GM21717 (cell line): ENCODE measurements around the gene BRINP2.

Experiments
- ATAC-seq: cut with Tn5 transposase; IDR thresholded peaks from one replicate; pipeline ENCODE4 v1.9.1; 2021; ENCODE audit warnings: mild to moderate bottlenecking, moderate library complexity; ENCODE audit not compliant: unreplicated experiment

Gene BRINP2

DNA sequence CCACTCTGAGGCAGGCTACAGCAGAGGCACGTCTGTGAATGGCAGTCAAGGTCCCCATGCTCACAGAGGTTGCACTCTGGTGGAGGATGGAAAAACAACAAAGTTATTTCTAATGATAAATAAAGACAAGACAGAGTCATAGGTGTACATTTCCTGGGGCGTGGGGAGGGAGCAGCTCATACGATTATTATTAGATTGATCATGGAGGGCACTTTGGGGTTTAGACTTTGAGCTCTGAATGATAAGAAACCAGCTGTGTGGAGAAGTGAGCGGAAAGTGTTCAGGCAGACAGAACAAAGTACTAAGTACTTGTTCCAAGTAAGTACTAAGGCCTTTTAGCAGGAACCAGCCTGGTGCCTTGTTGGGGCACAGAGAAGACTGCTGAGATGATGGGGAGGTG is 86.8 kb downstream of the BRINP2 start:
- ATAC-seq, result no peak

DNA sequence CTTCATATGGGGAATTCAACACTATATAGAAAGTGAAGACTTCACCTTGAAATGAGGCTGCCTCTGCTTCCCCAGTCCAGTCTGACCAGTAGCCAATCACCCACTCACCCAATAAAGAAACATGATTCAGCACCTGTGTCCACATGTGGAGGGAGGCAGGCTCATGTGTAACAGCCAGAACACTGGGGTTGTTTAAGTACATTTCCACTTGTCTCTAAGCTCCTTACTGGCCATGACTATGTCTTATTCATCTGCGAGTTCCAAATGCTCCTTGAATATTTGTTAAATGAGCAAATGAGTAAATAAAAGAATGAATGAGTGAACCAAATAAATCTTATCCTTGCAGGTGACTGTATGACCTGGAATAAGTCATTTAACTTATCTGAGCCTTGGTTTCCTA is 100.1 kb downstream of the BRINP2 start:
- ATAC-seq, result no peak

DNA sequence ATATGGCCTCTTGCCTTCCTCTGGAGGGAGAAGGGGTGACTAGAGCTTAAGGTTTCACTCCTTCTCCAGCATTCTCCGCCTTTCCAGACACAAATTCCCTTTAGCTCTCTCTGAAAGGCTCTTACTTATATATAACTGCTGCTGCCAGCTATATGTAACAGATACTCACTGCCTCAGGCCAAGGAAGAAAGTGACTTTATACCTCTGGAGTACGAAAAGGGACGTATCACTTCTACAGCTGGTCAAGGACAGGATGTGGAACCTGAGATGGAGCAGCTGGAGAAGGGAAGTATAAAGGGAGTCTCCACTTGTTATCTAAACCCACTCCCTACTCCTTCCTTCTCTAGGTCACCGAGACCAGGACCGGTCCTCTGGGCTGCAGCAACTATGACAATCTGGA is 102.4 kb downstream of the BRINP2 start:
- ATAC-seq, result no peak

DNA sequence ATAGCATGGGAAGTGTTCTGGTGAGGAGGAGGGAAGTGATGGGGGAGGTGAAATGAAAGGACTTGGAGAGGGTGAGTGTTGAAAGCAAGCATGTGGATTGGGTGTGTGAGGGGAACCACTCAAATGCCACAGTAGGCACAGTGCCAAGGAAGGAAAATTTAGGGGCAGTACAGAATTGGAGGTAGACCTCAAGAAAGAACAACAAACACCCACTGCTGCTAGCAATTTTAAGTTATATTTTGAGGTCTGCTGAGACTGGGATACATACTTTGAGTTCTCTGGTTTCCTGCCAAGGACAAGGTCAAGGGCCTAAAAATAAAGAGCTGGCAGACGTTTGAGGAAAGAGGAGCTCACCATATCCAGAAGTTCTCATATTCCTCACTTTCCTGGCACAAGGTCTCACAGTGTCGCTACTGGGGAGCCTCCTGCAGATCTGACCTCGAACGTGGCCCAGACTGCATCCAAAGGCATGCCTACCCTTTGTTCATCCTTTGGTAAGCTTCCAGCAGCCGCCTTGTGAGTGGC is 104.0 kb downstream of the BRINP2 start:
- no peak for ATAC-seq

DNA sequence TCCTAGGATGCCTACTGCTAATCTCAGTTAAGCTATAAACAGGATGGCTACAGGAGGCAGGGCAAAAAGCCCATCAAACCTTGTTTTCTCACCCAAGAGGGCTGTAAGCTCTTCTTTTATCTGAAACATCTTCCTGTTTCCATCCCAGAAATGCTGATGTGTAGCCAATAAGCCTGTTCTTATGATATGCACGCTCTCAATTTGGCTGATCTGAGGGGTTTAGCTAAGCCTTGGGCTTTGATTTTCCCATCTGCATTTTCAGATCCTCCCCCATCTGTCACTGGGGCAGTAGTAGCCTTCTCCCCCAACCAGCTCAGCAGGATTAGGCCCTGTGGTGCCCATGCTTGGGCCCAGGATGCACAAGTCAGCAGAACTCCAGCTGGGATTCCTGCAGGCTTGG is 105.0 kb downstream of the BRINP2 start:
- ATAC-seq, result no peak

DNA sequence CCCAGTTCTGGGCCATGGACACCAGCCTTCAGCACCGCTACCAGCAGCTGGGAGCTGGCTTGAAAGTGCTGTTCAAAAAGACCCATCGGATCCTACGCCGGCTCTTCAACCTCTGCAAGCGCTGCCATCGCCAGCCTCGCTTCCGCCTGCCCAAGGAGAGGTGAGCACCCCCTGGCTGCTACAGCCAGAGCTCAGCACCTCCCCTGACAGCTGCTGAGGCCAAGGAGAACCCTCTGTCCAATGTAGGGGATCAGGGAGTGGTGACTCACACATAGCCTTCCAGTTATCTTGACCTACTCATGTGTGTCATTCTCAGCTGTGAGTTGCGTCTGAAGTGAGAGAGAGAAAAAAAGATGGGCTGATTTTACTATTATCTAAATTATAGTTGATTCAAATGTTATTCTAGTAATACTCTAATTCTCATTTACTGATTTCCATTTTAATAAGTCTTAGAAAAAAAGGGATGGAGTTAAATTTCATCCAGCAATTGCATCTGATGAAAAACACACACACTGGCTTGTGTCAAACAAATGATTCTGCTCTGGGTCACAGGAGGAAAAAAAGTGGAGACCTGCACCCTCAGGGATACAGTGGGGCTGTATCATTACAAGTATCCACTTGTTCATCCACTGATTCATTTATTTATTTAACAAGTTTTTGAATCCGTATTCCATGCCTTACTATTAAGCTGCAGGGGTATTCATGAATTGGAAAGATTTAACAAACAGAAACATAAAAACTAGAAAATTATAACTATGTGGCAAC is 108.0 kb downstream of the BRINP2 start:
- ATAC-seq, result no peak

DNA sequence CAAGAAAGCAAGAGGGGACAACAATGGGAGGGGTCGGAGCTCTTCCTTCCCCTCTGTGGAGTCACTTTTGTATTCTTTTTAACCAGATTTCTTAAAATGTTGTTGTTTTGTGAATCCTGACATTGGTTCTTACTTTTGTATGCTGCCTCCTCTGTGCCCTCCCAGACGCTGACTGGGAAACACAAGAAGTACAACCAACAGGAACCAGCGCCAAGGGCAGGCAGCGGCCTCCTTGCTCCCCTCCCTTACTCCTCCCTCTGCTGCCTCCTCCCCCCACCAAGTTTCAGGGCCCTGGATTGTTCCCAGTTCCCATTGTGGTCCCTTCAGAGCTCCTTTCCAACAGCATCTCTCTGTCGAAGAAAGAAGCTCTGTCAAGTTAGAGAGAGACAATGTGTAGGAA is 111.1 kb downstream of the BRINP2 start:
- no peak for ATAC-seq

DNA sequence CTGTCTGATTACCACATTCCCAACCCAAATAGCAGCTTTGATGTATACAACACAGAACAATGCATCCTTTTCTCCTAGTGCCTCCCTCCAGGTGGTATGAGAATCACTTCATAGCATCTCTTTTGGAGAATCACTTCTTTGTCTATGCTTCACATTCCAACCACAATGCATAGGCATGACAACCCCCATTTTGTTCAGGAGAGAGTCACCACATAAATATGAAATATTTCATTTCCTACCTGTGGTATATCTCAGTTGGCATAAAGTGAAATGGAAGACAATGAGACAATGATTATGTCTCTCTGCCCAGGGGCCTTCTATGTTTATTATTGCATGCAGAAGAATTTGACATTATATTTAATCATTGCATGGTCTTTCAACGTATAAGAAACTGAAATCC is 112.2 kb downstream of the BRINP2 start:
- ATAC-seq, result no peak

DNA sequence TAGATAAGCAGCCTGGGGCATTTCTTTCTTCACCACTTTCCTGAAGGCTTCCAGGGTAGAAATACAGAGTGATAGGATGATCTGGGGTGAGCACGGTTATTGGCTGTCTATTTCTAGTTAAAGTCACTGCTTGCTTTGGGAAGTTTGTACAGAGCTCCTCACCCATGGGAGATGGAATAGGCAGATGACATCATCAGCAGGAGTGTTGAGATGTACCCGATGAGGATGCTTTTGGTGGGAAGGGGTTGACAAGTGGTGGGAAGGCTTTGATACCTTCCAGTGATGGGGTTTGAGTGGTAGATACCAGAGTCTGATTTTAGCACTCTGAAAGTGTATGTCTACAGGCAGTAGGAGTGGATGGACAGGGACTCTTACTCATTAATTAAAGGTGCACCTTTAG is 112.6 kb downstream of the BRINP2 start:
- ATAC-seq, result no peak

DNA sequence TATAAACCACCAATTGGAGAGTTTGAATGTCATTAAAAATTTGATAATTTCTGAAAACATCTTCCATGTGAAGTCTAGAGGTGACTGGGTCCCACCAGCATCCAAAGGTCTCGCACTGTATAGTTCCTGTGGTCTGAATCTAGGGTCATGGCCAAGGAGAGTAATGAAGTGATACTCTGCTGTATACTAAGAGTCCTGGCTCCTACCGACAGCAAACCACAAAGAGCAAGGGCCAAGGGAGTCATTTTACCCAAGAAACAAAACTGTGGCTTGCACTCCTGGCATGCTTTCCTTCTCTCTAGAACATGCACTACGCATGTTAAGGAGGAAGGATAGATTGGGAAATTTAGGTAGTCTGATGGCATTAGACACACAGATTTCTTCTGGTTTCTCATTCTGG is 115.6 kb downstream of the BRINP2 start:
- ATAC-seq, result no peak

DNA sequence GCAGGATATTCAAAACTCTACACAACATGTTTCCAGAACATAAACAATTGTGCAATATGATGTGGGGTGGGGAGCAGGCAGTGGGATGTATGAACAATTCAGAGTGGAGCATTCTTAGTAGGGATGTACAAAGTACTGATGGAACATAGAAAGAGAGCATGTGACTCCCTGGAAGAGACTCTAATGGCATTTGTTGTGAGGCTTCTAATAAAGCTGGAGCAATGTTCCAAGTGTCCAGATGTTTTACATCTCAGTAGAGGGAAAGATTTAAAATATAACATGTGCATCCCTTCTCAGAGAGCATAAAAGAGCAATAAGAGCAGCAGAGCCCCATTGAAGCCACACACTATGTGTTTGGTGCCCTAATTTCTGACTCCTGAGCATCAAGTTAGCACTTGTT is 116.5 kb downstream of the BRINP2 start:
- ATAC-seq, result no peak

DNA sequence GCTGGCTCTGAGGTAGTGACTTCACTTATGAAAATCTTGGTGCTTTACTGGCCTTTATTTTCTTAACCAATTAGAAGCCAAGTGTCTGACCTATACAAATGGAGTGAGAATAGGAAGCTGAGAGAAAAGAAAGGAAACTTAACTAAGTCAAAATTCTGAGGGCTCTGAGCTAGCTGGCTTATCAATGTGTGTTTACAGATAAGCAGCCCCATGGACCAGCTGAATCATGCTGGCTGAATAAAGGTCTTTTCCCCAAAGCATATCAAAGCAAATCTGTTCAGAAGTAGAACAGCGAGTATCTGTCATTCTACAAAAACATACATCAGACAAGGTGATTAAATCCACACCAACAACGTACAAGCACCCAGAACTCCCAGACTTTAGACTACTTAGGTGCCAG is 117.2 kb downstream of the BRINP2 start:
- ATAC-seq, result no peak

DNA sequence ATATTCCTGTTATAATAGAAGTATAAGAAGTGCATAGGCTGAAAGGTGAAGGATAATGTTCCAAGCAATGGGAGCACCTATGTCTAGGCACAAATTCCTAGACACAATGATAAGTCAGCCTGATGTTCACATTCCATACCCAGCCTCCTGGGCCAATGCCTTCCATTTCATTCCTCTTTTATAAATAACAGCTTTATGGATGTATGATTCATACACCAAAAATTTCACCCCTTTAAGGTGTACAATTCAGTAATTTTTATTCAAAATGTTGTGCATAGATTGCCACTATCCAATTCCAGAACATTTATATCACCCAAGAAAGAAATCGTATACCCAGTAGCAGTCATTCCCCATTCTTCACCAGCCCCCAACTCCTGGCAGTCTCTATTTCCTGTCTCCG is 118.8 kb downstream of the BRINP2 start:
- ATAC-seq, result no peak

DNA sequence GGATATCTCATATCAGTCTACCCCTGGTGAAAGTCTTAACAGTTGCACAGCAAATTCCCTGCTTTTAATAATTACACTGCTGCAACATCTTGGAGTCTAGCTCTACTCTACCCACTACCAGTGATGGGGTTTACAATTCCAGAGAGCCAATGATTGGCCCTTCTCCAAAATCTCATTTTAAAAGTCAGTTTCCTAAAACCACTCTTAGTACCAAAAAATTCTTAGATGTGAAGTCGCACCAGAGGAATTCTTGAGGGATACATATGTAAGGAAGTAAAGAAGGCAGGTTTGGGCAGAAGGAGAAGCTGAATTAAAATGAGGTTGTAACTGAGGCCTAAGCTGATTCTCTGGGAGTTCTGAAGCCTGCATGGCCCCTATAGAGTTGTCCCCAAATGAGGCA is 129.7 kb downstream of the BRINP2 start:
- ATAC-seq, result no peak

DNA sequence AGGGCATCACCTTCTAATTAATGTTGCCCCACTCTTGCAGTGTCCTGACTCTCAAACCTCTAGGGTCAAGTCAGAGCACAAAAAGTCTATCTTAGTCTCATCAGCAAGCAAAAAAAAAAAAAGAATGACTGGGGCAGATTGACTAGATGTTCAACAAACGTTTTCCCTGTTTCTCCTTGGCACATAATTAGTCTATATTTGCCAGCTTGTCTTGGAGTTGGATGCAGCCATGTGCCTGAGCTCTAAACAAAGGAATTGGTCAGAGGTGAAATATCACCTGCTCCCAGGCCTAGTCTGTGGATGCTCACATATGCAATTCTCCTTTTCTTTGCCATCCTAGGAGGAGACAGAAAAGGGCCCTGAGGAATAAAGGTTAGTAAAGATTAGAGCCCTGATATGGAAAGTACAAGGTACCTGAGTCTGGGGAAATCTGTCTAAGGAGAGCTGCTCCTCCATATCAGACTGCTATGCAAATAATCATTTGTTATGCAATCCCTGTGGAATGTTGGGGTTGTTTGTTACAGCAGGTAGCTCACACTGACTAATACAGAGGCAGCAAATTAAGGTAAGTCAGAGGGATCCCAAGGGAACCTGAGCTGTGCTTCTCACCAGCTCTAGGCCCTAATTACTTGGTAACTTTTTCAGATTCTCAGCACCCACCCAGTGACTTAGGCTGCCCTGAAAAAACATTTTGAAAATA is 130.8 kb downstream of the BRINP2 start:
- ATAC-seq, result no peak

DNA sequence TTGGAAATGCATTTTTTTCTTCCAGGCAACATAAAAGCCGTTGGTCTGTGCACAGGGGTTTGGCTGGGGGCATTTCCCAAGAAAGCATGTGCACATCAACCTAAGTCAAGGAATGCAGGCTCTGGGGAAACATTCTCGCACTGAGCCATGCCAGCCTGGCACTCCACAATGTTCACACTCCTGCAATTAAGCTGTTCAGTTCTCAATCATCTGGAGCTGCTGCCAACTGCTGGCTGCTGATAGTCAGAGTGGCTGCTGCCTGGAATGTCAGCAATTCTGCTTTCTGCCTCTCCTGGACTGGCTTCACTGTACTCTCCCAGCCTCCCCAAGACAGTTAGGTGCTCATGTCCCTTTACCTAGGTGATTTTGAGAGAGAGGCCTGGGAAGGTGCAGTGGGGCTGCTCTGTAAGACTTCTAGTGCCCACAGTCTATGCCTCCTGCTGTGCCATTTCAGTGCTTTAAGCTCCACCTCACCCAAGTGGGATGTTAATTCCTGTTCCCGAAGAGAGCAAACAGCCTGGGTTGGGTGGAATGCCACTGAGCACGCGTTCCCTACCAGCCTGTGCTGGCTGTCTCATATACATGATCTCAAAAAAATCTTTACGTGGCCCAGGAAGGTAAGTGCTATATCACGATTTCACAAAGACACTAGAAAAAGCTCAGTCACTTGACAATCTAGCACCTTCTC is 131.7 kb downstream of the BRINP2 start:
- no peak for ATAC-seq

DNA sequence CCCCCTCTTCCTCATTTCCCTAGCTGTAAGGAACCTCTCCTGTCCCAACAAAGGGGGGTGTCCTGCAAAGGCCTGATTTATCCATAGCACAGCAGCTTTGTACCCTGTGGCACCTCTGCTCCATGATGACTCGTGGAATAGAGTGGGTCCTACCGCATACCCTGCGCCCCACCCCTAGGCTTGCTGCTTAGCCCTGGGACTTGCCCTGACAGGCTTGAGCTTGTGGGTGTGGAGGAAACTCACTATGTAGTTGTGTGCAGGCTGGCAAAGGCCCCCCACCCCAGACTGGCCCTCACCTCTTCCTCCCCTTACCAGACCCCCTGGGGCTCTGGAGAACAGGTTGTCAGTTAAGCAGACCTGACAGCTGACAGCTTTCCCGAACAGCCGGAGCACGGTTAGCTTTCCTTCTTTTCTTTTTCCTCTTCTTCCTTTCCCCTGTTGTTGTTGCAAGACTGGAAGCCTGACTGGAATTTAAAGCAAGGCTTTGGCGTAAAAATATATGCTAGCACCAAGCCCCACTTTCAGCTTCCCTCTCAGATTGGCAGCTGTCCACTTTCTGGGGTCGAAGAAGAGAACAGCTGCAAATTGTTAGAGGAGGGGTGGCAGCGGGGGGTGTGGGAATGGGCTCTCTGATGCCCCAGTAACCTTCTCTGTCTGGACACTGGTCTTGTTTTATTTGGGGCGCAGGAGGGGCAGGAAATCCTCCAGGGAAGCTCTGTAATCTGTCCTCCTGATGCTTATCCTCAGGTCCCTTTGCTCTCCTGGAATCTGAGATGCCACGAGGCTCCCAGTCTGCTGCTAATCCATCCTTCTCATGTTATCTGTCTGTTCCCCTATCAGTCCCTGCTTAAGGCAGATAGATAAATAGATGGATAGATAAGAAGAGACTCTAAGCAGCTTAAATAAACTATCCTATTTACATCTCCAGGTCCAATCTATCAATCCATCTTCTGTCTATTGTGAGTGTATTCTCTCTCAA is 134.6 kb downstream of the BRINP2 start:
- ATAC-seq, result no peak

DNA sequence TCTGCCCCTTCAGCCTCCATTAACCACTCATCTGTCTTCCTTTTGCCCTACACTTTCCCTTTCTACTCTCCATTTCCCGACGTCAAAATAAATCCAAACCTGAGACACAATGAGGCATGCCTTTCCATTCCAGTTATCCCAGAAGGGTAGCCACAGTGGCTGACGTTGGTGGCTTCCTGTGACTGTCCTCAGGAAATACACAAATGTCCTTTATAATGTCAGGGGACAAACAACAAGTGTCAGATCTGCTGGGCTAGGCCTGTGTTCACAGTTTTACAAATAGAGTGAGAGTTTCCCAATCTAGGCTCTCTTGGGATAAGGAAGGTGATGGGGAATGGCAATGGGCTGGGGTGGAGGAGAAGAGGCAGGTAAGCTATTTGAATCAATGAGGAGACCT is 135.3 kb downstream of the BRINP2 start:
- ATAC-seq, result no peak

DNA sequence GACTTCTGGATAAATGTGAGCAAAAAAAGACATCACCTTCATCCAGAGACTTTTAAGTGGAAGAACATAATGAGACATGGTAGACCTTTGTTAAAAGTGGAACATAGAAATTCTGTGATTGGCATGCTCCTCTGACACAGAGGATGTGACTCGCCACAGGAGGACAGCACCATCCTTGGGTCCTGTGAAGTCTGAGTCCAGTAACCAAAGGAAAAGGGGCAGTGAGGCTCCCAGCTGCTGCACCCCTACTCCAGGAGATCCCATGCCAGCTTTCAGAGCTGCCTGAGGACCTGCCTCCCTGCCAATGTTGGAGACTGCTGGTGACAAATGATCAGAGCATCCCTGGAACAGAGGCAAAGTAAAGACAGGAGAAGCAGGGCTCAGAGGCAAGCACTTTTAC is 136.2 kb downstream of the BRINP2 start:
- no peak for ATAC-seq

DNA sequence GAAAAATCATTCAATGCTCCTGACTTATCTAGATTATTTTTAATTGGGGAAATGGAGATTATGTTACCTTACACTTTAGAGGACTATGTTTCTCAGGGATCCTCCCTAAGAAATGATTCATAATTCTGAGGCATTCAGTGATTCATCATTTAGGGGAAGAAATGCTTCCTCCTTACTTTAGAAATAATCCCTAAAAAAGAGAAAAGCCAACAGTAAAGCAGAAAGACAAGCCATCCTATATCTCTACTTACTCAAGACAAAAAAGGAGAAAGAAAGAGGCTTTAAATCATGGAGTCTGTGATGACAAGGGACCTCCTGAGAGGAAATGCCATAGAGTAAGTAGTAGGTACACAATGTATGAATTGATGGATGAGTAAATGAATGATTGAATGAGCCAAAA is 137.0 kb downstream of the BRINP2 start:
- no peak for ATAC-seq

DNA sequence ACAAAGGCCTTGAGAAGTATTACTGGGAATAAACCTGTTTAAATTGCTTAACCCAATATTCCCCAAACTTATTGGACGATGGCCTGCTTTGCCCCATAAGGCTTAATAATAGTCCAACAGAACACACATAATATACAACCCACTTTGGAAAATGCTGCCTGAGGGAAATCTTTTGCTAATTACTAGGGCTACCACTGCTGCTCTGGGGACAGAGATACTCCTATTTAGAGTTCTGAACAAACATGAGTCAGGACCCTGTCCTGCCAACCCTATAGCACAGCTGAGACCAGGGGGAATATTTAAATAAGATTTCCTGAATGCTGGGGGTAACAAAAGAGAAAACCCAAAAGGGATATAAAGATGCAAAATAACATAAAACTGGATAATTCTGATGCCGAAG is 139.1 kb downstream of the BRINP2 start:
- no peak for ATAC-seq
